HG03469 (cell line): ENCODE measurements around the gene DCLRE1B.
"Not testable (repeated sequence)": the region's sequence is repeated elsewhere in the genome, so short reads cannot be mapped to it uniquely, and the experiment has no call there.

Experiments
- ATAC-seq: cut with Tn5 transposase; IDR thresholded peaks from one replicate; pipeline ENCODE4 v1.9.1; 2021; ENCODE audit warnings: mild to moderate bottlenecking, moderate library complexity, moderate number of reproducible peaks; ENCODE audit not compliant: unreplicated experiment

DCLRE1B gene

GRCh38 chr1:113946112-113946511 is 41.0 kb downstream of the DCLRE1B start:
- ATAC-seq: no peak

- no peak for ATAC-seq
These were observed 41.7 kb downstream of the DCLRE1B start for GRCh38 chr1:113946678-113947387.

- no peak for ATAC-seq
These were observed 42.4 kb downstream of the DCLRE1B start for GRCh38 chr1:113947388-113948107.

- not testable (repeated sequence) for ATAC-seq
These were observed 43.0 kb downstream of the DCLRE1B start for GRCh38 chr1:113948151-113948550.

- no peak for ATAC-seq
These were observed 43.9 kb downstream of the DCLRE1B start for GRCh38 chr1:113949007-113949406.

- no peak for ATAC-seq
These were observed 45.8 kb downstream of the DCLRE1B start for GRCh38 chr1:113950908-113951307.

GRCh38 chr1:113951719-113952118 is 46.6 kb downstream of the DCLRE1B start:
- ATAC-seq: no peak

- no peak for ATAC-seq
These were observed 52.9 kb downstream of the DCLRE1B start for GRCh38 chr1:113957984-113958383.

- ATAC-seq: no peak
These were observed 53.6 kb downstream of the DCLRE1B start for GRCh38 chr1:113958691-113959090.

- no peak for ATAC-seq
These were observed 58.3 kb downstream of the DCLRE1B start for GRCh38 chr1:113963281-113963906.
